HG03354 (cell line): ENCODE data around the gene TMEM171.

ENCODE experiments used
- ATAC-seq: cut with Tn5 transposase; IDR thresholded peaks from one replicate; pipeline ENCODE4 v1.9.1; 2021; ENCODE audit warnings: mild to moderate bottlenecking; ENCODE audit not compliant: unreplicated experiment, poor library complexity, severe bottlenecking

The TMEM171 gene

GRCh38 chr5:73149540-73149939 is 29.2 kb downstream of the TMEM171 start:
- no peak for ATAC-seq

- ATAC-seq, result no peak
These were observed 30.5 kb downstream of the TMEM171 start for GRCh38 chr5:73150876-73151275.

GRCh38 chr5:73151766-73152410 is 31.5 kb downstream of the TMEM171 start:
- no peak for ATAC-seq

- no peak for ATAC-seq
These were observed 32.3 kb downstream of the TMEM171 start for GRCh38 chr5:73152411-73153388.

- ATAC-seq, result no peak
These were observed 33.1 kb downstream of the TMEM171 start for GRCh38 chr5:73153513-73153912.

- ATAC-seq, result no peak
These were observed 34.0 kb downstream of the TMEM171 start for GRCh38 chr5:73154208-73155006.

- no peak for ATAC-seq
These were observed 35.2 kb downstream of the TMEM171 start for GRCh38 chr5:73155271-73156222.

GRCh38 chr5:73157414-73158303 is 37.3 kb downstream of the TMEM171 start:
- no peak for ATAC-seq

- ATAC-seq, result no peak
These were observed 37.9 kb downstream of the TMEM171 start for GRCh38 chr5:73158313-73158712.

- peak; percentile 94 for ATAC-seq
These were observed 39.9 kb downstream of the TMEM171 start for GRCh38 chr5:73160239-73160671.

GRCh38 chr5:73170522-73170921 is 50.1 kb downstream of the TMEM171 start:
- ATAC-seq, result no peak

GRCh38 chr5:73171495-73171894 is 51.1 kb downstream of the TMEM171 start:
- ATAC-seq, result no peak

GRCh38 chr5:73172951-73173350 is 52.6 kb downstream of the TMEM171 start, which contains the start of gene TMEM174:
Gene TMEM174, plus strand, starts transcription at chr5:73173193. Its CDS starts 51 bp downstream, at chr5:73173244.
- no peak for ATAC-seq

GRCh38 chr5:73174100-73174815 is 53.9 kb downstream of the TMEM171 start:
- ATAC-seq, result no peak

- no peak for ATAC-seq
These were observed 55.9 kb downstream of the TMEM171 start for GRCh38 chr5:73176250-73176649.

- ATAC-seq, result no peak
These were observed 57.9 kb downstream of the TMEM171 start for GRCh38 chr5:73178265-73178664.

- no peak for ATAC-seq
These were observed 59.4 kb downstream of the TMEM171 start for GRCh38 chr5:73179730-73180129.
